ENCODE data around the gene MCAT. TPM values are rescaled to one million over a fixed set of nuclear protein-coding genes. Genes with fewer than 3 reads are reported as not detected.

Gene MCAT
- total RNA-seq, 1 experiment from 2014 or later: 18.8 TPM

GRCh38 chr22:43172191-43172590 is 29.0 kb upstream of the MCAT start:
- H3K36me3 Mint-ChIP-seq (ENCODE audit: insufficient read depth, unreplicated experiment): peaks cover 62% of the 10 kb centered on the region
- no peaks in the 10 kb centered on the region for H3K4me1 Mint-ChIP-seq (ENCODE audit: insufficient read depth, unreplicated experiment)
- no peaks in the 10 kb centered on the region for H3K9me3 Mint-ChIP-seq (ENCODE audit: unreplicated experiment)
- DNase-seq (ENCODE audit: unreplicated experiment): no peak
- H3K27ac Mint-ChIP-seq (ENCODE audit: low read depth, unreplicated experiment): no peak overlapping the region
- ChIA-PET POLR2A (interaction anchor here (0.6 to 1.0 kb wide), 3 partner anchors 11 to 15 kb away, joined by 3 to 4 read pairs (median 4); no protein-coding TSS in a partner anchor), CTCF (interaction anchor here (1.2 kb wide), 1 partner anchor 16 kb away, joined by 3 read pairs; no protein-coding TSS in a partner anchor)
- H3K4me3 Mint-ChIP-seq (ENCODE audit: unreplicated experiment): no peak overlapping the region
- H3K27me3 Mint-ChIP-seq (ENCODE audit: insufficient read depth, unreplicated experiment): no peaks in the 10 kb centered on the region
- no TSS peak for BruUV-seq (replicated peaks)
- intact Hi-C loops (cut with micrococcal nuclease): no loop called here
- TF ChIP-seq CTCF (IDR thresholded peaks at IDR 0.05; ENCODE audit: unreplicated experiment): no peak

GRCh38 chr22:43171607-43172006 is 28.4 kb upstream of the MCAT start:
- H3K9me3 Mint-ChIP-seq (ENCODE audit: unreplicated experiment): no peaks in the 10 kb centered on the region
- H3K4me1 Mint-ChIP-seq (ENCODE audit: insufficient read depth, unreplicated experiment): no peaks in the 10 kb centered on the region
- DNase-seq (ENCODE audit: unreplicated experiment): no peak
- H3K4me3 Mint-ChIP-seq (ENCODE audit: unreplicated experiment): no peak overlapping the region
- POLR2A ChIA-PET: interaction anchor here (0.6 kb wide), 1 partner anchor 12 kb away, joined by 4 read pairs; no protein-coding TSS in a partner anchor
- peaks cover 56% of the 10 kb centered on the region for H3K36me3 Mint-ChIP-seq (ENCODE audit: insufficient read depth, unreplicated experiment)
- no peak overlapping the region for H3K27ac Mint-ChIP-seq (ENCODE audit: low read depth, unreplicated experiment)
- intact Hi-C loops (cut with micrococcal nuclease): no loop called here
- TF ChIP-seq CTCF (IDR thresholded peaks at IDR 0.05; ENCODE audit: unreplicated experiment): no peak
- no TSS peak for BruUV-seq (replicated peaks)
- CTCF ChIA-PET: interaction anchor here (1.2 kb wide), 1 partner anchor 16 kb away, joined by 3 read pairs; no protein-coding TSS in a partner anchor
- H3K27me3 Mint-ChIP-seq (ENCODE audit: insufficient read depth, unreplicated experiment): no peaks in the 10 kb centered on the region

GRCh38 chr22:43171019-43171491 is 27.9 kb upstream of the MCAT start:
- no peak overlapping the region for H3K4me3 Mint-ChIP-seq (ENCODE audit: unreplicated experiment)
- intact Hi-C loops (cut with micrococcal nuclease): no loop called here
- no peaks in the 10 kb centered on the region for H3K9me3 Mint-ChIP-seq (ENCODE audit: unreplicated experiment)
- DNase-seq (ENCODE audit: unreplicated experiment): no peak
- ChIA-PET POLR2A (interaction anchor here (1.0 to 1.4 kb wide), 2 partner anchors 13 to 17 kb away, joined by 4 to 5 read pairs; no protein-coding TSS in a partner anchor), CTCF (no interaction called here)
- H3K27ac Mint-ChIP-seq (ENCODE audit: low read depth, unreplicated experiment): no peak overlapping the region
- no peaks in the 10 kb centered on the region for H3K27me3 Mint-ChIP-seq (ENCODE audit: insufficient read depth, unreplicated experiment)
- no TSS peak for BruUV-seq (replicated peaks)
- TF ChIP-seq CTCF (IDR thresholded peaks at IDR 0.05; ENCODE audit: unreplicated experiment): no peak
- H3K4me1 Mint-ChIP-seq (ENCODE audit: insufficient read depth, unreplicated experiment): no peaks in the 10 kb centered on the region
- peaks cover 51% of the 10 kb centered on the region for H3K36me3 Mint-ChIP-seq (ENCODE audit: insufficient read depth, unreplicated experiment)

- no peaks in the 10 kb centered on the region for H3K27me3 Mint-ChIP-seq (ENCODE audit: insufficient read depth, unreplicated experiment)
- intact Hi-C loops (cut with micrococcal nuclease): loop anchor here (1.0 kb wide), 1 partner anchor 11 kb away; no protein-coding TSS in a partner anchor
- TF ChIP-seq CTCF (IDR thresholded peaks at IDR 0.05; ENCODE audit: unreplicated experiment): no peak
- H3K27ac Mint-ChIP-seq (ENCODE audit: low read depth, unreplicated experiment): no peak overlapping the region
- no peaks in the 10 kb centered on the region for H3K9me3 Mint-ChIP-seq (ENCODE audit: unreplicated experiment)
- BruUV-seq (replicated peaks): no TSS peak
- ChIA-PET POLR2A (interaction anchor here (1.0 to 1.4 kb wide), 2 partner anchors 14 to 18 kb away, joined by 4 to 5 read pairs; no protein-coding TSS in a partner anchor), CTCF (interaction anchor here (1.3 kb wide), 1 partner anchor 18 kb away, joined by 4 read pairs; no protein-coding TSS in a partner anchor)
- no peak overlapping the region for H3K4me3 Mint-ChIP-seq (ENCODE audit: unreplicated experiment)
- H3K4me1 Mint-ChIP-seq (ENCODE audit: insufficient read depth, unreplicated experiment): no peaks in the 10 kb centered on the region
- H3K36me3 Mint-ChIP-seq (ENCODE audit: insufficient read depth, unreplicated experiment): peaks cover 48% of the 10 kb centered on the region
- no peak for DNase-seq (ENCODE audit: unreplicated experiment)
These were observed 26.9 kb upstream of the MCAT start for GRCh38 chr22:43170131-43170480.

All from MCF 10A (cell line).